Bladder microvascular endothelial cell (primary cell): Measurements from ENCODE around the gene KCNJ6. TPM values are rescaled to one million over a fixed set of nuclear protein-coding genes. Genes with fewer than 3 reads are reported as not detected.

Experiments used
- total RNA-seq: library from RNA; depleted of rRNA; stranded (reverse); fragments of >200 nt; gene quantifications from 2 replicates; pipeline ENCODE4 v1.2.3, GENCODE V29; 2014

KCNJ6 gene, protein sequence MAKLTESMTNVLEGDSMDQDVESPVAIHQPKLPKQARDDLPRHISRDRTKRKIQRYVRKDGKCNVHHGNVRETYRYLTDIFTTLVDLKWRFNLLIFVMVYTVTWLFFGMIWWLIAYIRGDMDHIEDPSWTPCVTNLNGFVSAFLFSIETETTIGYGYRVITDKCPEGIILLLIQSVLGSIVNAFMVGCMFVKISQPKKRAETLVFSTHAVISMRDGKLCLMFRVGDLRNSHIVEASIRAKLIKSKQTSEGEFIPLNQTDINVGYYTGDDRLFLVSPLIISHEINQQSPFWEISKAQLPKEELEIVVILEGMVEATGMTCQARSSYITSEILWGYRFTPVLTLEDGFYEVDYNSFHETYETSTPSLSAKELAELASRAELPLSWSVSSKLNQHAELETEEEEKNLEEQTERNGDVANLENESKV
- under 0.01 TPM in 1 of 2 replicates, not detected in the other for total RNA-seq

GRCh38 chr21:37916310-37917051 is at the start of gene KCNJ6:
Gene KCNJ6 (minus strand): TSS chr21:37916457. CDS start chr21:37840682, 75,775 bp downstream.

